Right cardiac atrium (tissue), 5 donors: ENCODE data around the gene ARID4A. TPM values are rescaled to one million over a fixed set of nuclear protein-coding genes. Genes with fewer than 3 reads are reported as not detected.
"Not testable (repeated sequence)": the region's sequence is repeated elsewhere in the genome, so short reads cannot be mapped to it uniquely, and the experiment has no call there.

ENCODE experiments used
- ATAC-seq, 2 donors: fragments of 200-7000 bp; cut with Tn5 transposase; one replicate each; pipeline versions ENCODE4 v1.8.0 to v1.9.1; 2020; ENCODE audit warnings: moderate library complexity in 2 of 2, mild to moderate bottlenecking in 1 of 2
- DNase-seq, 3 donors: peaks; one replicate each; pipeline ENCODE4 v3.0.0-alpha.2; 2020
- H3K27ac ChIP-seq: one replicate; pipeline ENCODE4 v1.5.1; 2013; ENCODE audit warnings: mild to moderate bottlenecking, low read length, control low read depth, moderate library complexity
- H3K27me3 ChIP-seq: one replicate; pipeline ENCODE4 v1.6.1; 2013; ENCODE audit not compliant: control insufficient read depth, insufficient read depth
- H3K4me1 ChIP-seq: one replicate; pipeline ENCODE4 v1.6.1; 2013; ENCODE audit warnings: low read length; ENCODE audit not compliant: control insufficient read depth, insufficient read depth
- H3K4me3 ChIP-seq: one replicate; pipeline ENCODE4 v1.5.1; 2013; ENCODE audit warnings: low read length, control low read depth
- H3K9me3 ChIP-seq: one replicate; pipeline ENCODE4 v1.6.1; 2013; ENCODE audit warnings: low read length; ENCODE audit not compliant: control insufficient read depth
- WGBS: extraction: QIAGEN DNeasy Blood & Tissue Kit; methylation state at CpG from one replicate; pipeline ENCODE4 v1.1.7; 2013; 5-methylcytosine and 5-hydroxymethylcytosine counted together
- intact Hi-C, 4 donors: fragments of 100-400 bp; cut with DNase I; formaldehyde crosslinking; loops; one replicate each; pipeline versions ENCODE4 v1.11.0 to v1.14.0; 2022 to 2023
- polyA plus RNA-seq: library from polyadenylated mRNA; stranded (reverse); fragments of 200-250 nt; gene quantifications from one replicate; pipeline ENCODE4 v1.2.3, GENCODE V29; 2013
- total RNA-seq, 4 donors: library from RNA; stranded (reverse); fragmentation: NEBNext Ultra II Directional; extraction: Animal tissue kit (Norgen Biotek cat#: 25700); gene quantifications; one replicate each; pipeline ENCODE4 v1.2.1, GENCODE V29; 2021
- donor health status: healthy with polysubstance abuse.
- donor health status: DM: no; HTN: yes; CAD: no.
- donor health status: DM: no; HTN: no; CAD: no.
- donor health status: DM: no; HTN: yes; CAD: no; lungs with severe emphysema.
- donor health status: DM: yes; HTN: yes; CAD: no.

Gene ARID4A
- total and polyA plus RNA-seq, 5 donors: 8.3 to 26.1 (median 17.5) TPM

- intact Hi-C loops: no loop called here
Observed at GRCh38 chr14:58356268-58356667, 57.9 kb downstream of the ARID4A start.

GRCh38 chr14:58362272-58362671 is 63.9 kb downstream of the ARID4A start:
- intact Hi-C loops, H3K27ac ChIP-seq, H3K9me3 ChIP-seq, H3K27me3 ChIP-seq, ATAC-seq, H3K4me1 ChIP-seq, DNase-seq, H3K4me3 ChIP-seq: not testable (repeated sequence)
- 100% methylated on average over 1 of the region's 1 CpG for WGBS

More at GRCh38 chr14:58356268-58356667, 57.9 kb downstream of the ARID4A start:
- Histone ChIP-seq H3K27me3 (no peaks in the 10 kb centered on the region), H3K4me1 (no peaks in the 10 kb centered on the region), H3K27ac (no peak overlapping the region), H3K9me3 (no peaks in the 10 kb centered on the region), H3K4me3 (no peak overlapping the region)
- ATAC-seq (no peak), DNase-seq (no peak)
- WGBS: 93% methylated on average over 1 of the region's 1 CpG

- intact Hi-C loops: no loop called here
- DNase-seq (no peak), ATAC-seq (no peak)
- no peak overlapping the region for H3K27ac ChIP-seq
- H3K9me3 ChIP-seq: no peaks in the 10 kb centered on the region
- no peaks in the 10 kb centered on the region for H3K27me3 ChIP-seq
- no peaks in the 10 kb centered on the region for H3K4me1 ChIP-seq
- H3K4me3 ChIP-seq: no peak overlapping the region
- WGBS: 90% methylated on average over 3 of the region's 3 CpGs
Observed at GRCh38 chr14:58362798-58363412, 64.5 kb downstream of the ARID4A start.

- 71% methylated on average over 4 of the region's 4 CpGs for WGBS
- intact Hi-C loops: no loop called here
- ATAC-seq (no peak), DNase-seq (no peak)
- Histone ChIP-seq H3K4me1 (no peaks in the 10 kb centered on the region), H3K27me3 (no peaks in the 10 kb centered on the region), H3K27ac (no peak overlapping the region), H3K9me3 (no peaks in the 10 kb centered on the region), H3K4me3 (no peak overlapping the region)
Observed at GRCh38 chr14:58364316-58364715, 66.0 kb downstream of the ARID4A start.

GRCh38 chr14:58367296-58367695 is 68.9 kb downstream of the ARID4A start:
- H3K27ac ChIP-seq: no peak overlapping the region
- ATAC-seq (no peak), DNase-seq (peak in 1 of 3 donors; percentile 58)
- WGBS: 71% methylated on average over 3 of the region's 3 CpGs
- intact Hi-C loops: no loop called here
- no peaks in the 10 kb centered on the region for H3K27me3 ChIP-seq
- no peaks in the 10 kb centered on the region for H3K4me1 ChIP-seq
- H3K9me3 ChIP-seq: no peaks in the 10 kb centered on the region
- H3K4me3 ChIP-seq: no peak overlapping the region

GRCh38 chr14:58368956-58369355 is 70.6 kb downstream of the ARID4A start:
- intact Hi-C loops: no loop called here
- Histone ChIP-seq H3K27me3 (no peaks in the 10 kb centered on the region), H3K4me1 (no peaks in the 10 kb centered on the region), H3K4me3 (no peak overlapping the region), H3K9me3 (no peaks in the 10 kb centered on the region), H3K27ac (no peak overlapping the region)
- 88% methylated on average over 1 of the region's 1 CpG for WGBS
- no peak for ATAC-seq
- no peak for DNase-seq

DNA sequence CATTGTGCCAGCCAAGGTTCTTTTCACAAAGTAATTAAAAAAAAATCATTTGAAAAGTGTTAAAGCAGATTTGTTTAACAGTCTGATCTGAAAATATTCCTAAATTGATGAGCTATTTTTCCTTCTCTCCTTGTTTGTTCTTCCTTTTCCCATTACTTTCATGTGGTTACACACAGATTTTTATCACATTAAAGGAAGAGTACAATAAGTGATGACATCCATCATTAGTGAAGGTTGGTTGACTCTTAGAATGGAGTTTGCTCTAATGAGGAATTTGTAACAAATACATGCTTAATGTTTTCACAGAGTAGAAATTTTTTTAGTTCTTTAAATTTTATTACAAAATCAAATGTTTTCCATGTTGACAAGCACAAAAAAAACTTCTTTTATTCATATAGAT is 78.4 kb downstream of the ARID4A start:
- no peaks in the 10 kb centered on the region for H3K4me1 ChIP-seq
- H3K9me3 ChIP-seq: no peaks in the 10 kb centered on the region
- H3K4me3 ChIP-seq: no peak overlapping the region
- H3K27ac ChIP-seq: no peak overlapping the region
- DNase-seq (no peak), ATAC-seq (no peak)
- no peaks in the 10 kb centered on the region for H3K27me3 ChIP-seq
- intact Hi-C loops: no loop called here

DNA sequence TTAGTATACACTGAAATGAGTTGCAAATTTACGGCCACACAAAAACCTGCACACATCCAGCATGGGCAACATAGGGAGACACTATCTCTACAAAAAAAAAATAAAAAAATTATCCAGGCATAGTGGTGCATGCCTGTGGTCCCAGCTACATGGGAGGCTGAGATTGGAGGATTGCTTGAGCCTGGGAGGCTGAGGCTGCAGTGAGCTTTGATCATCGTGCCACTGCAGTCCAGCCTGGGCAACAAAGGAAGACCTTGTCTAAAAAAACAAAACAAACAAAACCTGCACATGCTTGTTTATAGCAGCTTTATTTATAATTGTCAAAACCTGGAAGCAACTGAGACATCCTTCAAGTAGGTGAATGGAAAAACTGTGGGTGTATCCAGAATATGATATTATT is 92.5 kb downstream of the ARID4A start:
- 95% methylated on average over 2 of the region's 2 CpGs for WGBS
- ATAC-seq: no peak
- Histone ChIP-seq H3K9me3 (no peaks in the 10 kb centered on the region), H3K4me3 (no peak overlapping the region), H3K27me3 (no peaks in the 10 kb centered on the region), H3K4me1 (no peaks in the 10 kb centered on the region), H3K27ac (no peak overlapping the region)
- intact Hi-C loops: no loop called here
- no peak for DNase-seq

GRCh38 chr14:58395562-58395811 is 97.1 kb downstream of the ARID4A start:
- intact Hi-C loops: no loop called here
- ATAC-seq (no peak), DNase-seq (no peak)
- 9% methylated on average over 10 of the region's 10 CpGs for WGBS
- Histone ChIP-seq H3K4me3 (peak overlapping the region; percentile 58), H3K4me1 (no peaks in the 10 kb centered on the region), H3K27ac (no peak overlapping the region), H3K9me3 (no peaks in the 10 kb centered on the region), H3K27me3 (no peaks in the 10 kb centered on the region)

GRCh38 chr14:58395812-58396788 is 97.7 kb downstream of the ARID4A start, which contains the start of gene TOMM20L:
TOMM20L (plus strand) TSS chr14:58395930; CDS start chr14:58395958, 28 bp downstream.
- ATAC-seq (peak; percentile 95 to 97), DNase-seq (peak; percentile 78 to 91 (median 91))
- Histone ChIP-seq H3K9me3 (no peaks in the 10 kb centered on the region), H3K27ac (peak within 1 kb of the TSS; percentile 5), H3K27me3 (no peaks in the 10 kb centered on the region), H3K4me1 (no peaks in the 10 kb centered on the region), H3K4me3 (peak within 1 kb of the TSS; percentile 58)
- WGBS: 9% methylated on average over 86 of the region's 86 CpGs
- intact Hi-C loops: no loop called here

DNA sequence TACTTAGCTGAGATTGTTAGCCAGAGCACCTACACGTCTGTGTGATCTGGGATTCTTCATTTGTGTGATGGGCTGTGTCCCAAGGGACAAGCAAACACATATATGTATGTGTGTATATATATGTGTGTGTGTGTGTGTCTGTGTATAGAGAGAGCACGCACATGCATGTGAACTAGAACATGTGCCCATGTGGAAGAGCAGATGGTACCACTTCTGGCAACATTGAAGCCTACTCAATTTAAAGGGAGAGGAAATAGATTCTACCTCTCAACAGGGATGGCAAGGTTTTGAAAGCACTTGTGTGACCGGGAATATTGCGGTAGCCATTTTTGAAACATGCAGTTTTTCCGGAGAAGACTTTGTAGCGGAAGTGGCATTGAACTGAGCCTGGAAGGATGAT is 98.8 kb downstream of the ARID4A start:
- Histone ChIP-seq H3K27me3 (no peaks in the 10 kb centered on the region), H3K27ac (no peak overlapping the region), H3K4me1 (no peaks in the 10 kb centered on the region), H3K4me3 (no peak overlapping the region), H3K9me3 (no peaks in the 10 kb centered on the region)
- no peak for DNase-seq
- no peak for ATAC-seq
- WGBS: 96% methylated on average over 6 of the region's 6 CpGs
- intact Hi-C loops: no loop called here
